Stimulated activated CD4-positive, alpha-beta T cell treated with anti-CD3 and anti-CD28 coated beads, Interleukin-1b, Interleukin-23, amount 100 ng/mL, for 1 hour (primary cell): ENCODE measurements around the gene NKX1-2.

Source experiments
- DNase-seq, 2 donors: peaks; one replicate each; pipeline ENCODE4 v3.0.0-alpha.2; 2020; ENCODE audit warnings: low read depth in 2 of 2

NKX1-2 gene

GRCh38 chr10:124450012-124450782 is at the start of gene NKX1-2:
Gene NKX1-2 (minus strand): TSS chr10:124450035. CDS start chr10:124449943, 92 bp downstream.
- DNase-seq: no peak

- no peak for DNase-seq
Observed at GRCh38 chr10:124498056-124498455, 48.2 kb upstream of the NKX1-2 start.

GRCh38 chr10:124497196-124497881 is 47.5 kb upstream of the NKX1-2 start:
- DNase-seq: no peak

- no peak for DNase-seq
Observed at GRCh38 chr10:124496620-124497019, 46.8 kb upstream of the NKX1-2 start.

- no peak for DNase-seq
Observed at GRCh38 chr10:124496150-124496549, 46.3 kb upstream of the NKX1-2 start.

- DNase-seq: no peak
Observed at GRCh38 chr10:124495725-124496124, 45.9 kb upstream of the NKX1-2 start.

GRCh38 chr10:124495162-124495561 is 45.3 kb upstream of the NKX1-2 start:
- no peak for DNase-seq

GRCh38 chr10:124494046-124494807 is 44.4 kb upstream of the NKX1-2 start:
- DNase-seq: no peak

- DNase-seq: no peak
Observed at GRCh38 chr10:124493214-124493882, 43.5 kb upstream of the NKX1-2 start.

- DNase-seq: no peak
Observed at GRCh38 chr10:124492266-124492665, 42.4 kb upstream of the NKX1-2 start.

GRCh38 chr10:124491105-124491504 is 41.3 kb upstream of the NKX1-2 start:
- DNase-seq: no peak

- no peak for DNase-seq
Observed at GRCh38 chr10:124486635-124487034, 36.8 kb upstream of the NKX1-2 start.

- DNase-seq: no peak
Observed at GRCh38 chr10:124484661-124485060, 34.8 kb upstream of the NKX1-2 start.

- DNase-seq: no peak
Observed at GRCh38 chr10:124484031-124484430, 34.2 kb upstream of the NKX1-2 start.

- no peak for DNase-seq
Observed at GRCh38 chr10:124482876-124483275, 33.0 kb upstream of the NKX1-2 start.

GRCh38 chr10:124482236-124482800 is 32.5 kb upstream of the NKX1-2 start:
- no peak for DNase-seq

GRCh38 chr10:124481717-124482116 is 31.9 kb upstream of the NKX1-2 start:
- no peak for DNase-seq

- no peak for DNase-seq
Observed at GRCh38 chr10:124480860-124481259, 31.0 kb upstream of the NKX1-2 start.

GRCh38 chr10:124478515-124478914 is 28.7 kb upstream of the NKX1-2 start:
- DNase-seq: no peak

- DNase-seq: no peak
Observed at GRCh38 chr10:124477614-124478363, 28.0 kb upstream of the NKX1-2 start.
